Natural killer cell (primary cell): Measurements from ENCODE around the gene LSM8. TPM values are rescaled to one million over a fixed set of nuclear protein-coding genes. Genes with fewer than 3 reads are reported as not detected.

ENCODE experiments used
- ATAC-seq, 3 donors: fragments of 150-1000 bp in 2 of 3; fragments of 200-7000 bp in 1 of 3; cut with Tn5 transposase; 1 replicate in 1 of 3; 2 replicates in 2 of 3; pipeline ENCODE4 v1.10.0; 2021; ENCODE audit warnings: mild to moderate bottlenecking in 2 of 3, moderate library complexity in 2 of 3
- DNase-seq, 2 donors: peaks; one replicate each; pipeline versions ENCODE4 v3.0.0 to v3.0.0-alpha.2; 2013 to 2021; ENCODE audit warnings: mixed read lengths in 1 of 2
- H3K27ac ChIP-seq: one replicate; pipeline ENCODE4 v1.5.1; 2013; ENCODE audit warnings: mild to moderate bottlenecking, low read length
- H3K27me3 ChIP-seq: one replicate; pipeline ENCODE4 v1.6.1; 2013; ENCODE audit warnings: low read length; ENCODE audit not compliant: control insufficient read depth, insufficient read depth
- H3K36me3 ChIP-seq: one replicate; pipeline ENCODE4 v1.6.1; 2013; ENCODE audit warnings: low read length; ENCODE audit not compliant: control insufficient read depth, insufficient read depth
- H3K4me1 ChIP-seq: one replicate; pipeline ENCODE4 v1.6.1; 2013; ENCODE audit warnings: low read length; ENCODE audit not compliant: control insufficient read depth, insufficient read depth
- H3K4me3 ChIP-seq: one replicate; pipeline ENCODE4 v1.5.1; 2013; ENCODE audit warnings: low read length
- H3K9me3 ChIP-seq: one replicate; pipeline ENCODE4 v1.6.1; 2013; ENCODE audit warnings: low read length; ENCODE audit not compliant: control insufficient read depth, insufficient read depth
- H3K27ac Mint-ChIP-seq, 2 donors: one replicate each; pipeline ENCODE4 v1.8.0; 2022; ENCODE audit warnings: mild to moderate bottlenecking in 2 of 2, mixed read lengths in 2 of 2, moderate library complexity in 1 of 2
- H3K27me3 Mint-ChIP-seq, 2 donors: one replicate each; pipeline ENCODE4 v1.8.0; 2022; ENCODE audit warnings: low read depth in 2 of 2, mixed read lengths in 2 of 2
- H3K36me3 Mint-ChIP-seq: one replicate; pipeline ENCODE4 v1.8.0; 2022; ENCODE audit warnings: mixed read lengths
- H3K4me1 Mint-ChIP-seq, 2 donors: one replicate each; pipeline ENCODE4 v1.8.0; 2022; ENCODE audit warnings: mixed read lengths in 2 of 2
- H3K4me3 Mint-ChIP-seq: one replicate; pipeline ENCODE4 v1.8.0; 2022; ENCODE audit warnings: mild to moderate bottlenecking, moderate library complexity, mixed read lengths
- H3K9me3 Mint-ChIP-seq, 2 donors: one replicate each; pipeline ENCODE4 v1.8.0; 2022; ENCODE audit warnings: mixed read lengths in 2 of 2
- WGBS: methylation state at CpG from one replicate; pipeline ENCODE4 v1.1.7; 2013; ENCODE audit warnings: missing lambda C conversion rate; ENCODE audit not compliant: insufficient coverage; 5-methylcytosine and 5-hydroxymethylcytosine counted together
- intact Hi-C: fragments of 100-400 bp; cut with micrococcal nuclease; formaldehyde crosslinking; loops from one replicate; pipeline ENCODE4 v1.14.2; 2022
- total RNA-seq, 4 donors: library from RNA; stranded (reverse); fragments of 120-200 nt in 1 of 4; gene quantifications; one replicate each; pipeline versions ENCODE4 v1.2.3 to v1.2.4, GENCODE V29; 2013 to 2022
- TF ChIP-seq, protein P1 (sequence below): fragments of 200-600 bp; IDR thresholded peaks from one replicate; pipeline ENCODE4 v1.8.0; 2022; ENCODE audit warnings: antibody characterized with exemption

Gene LSM8
- total RNA-seq, 3 donors from 2014 or later (not counting 1 experiment from before 2014, with no cell fraction given) = 43.5 to 55.8 (median 44.7) TPM

DNA sequence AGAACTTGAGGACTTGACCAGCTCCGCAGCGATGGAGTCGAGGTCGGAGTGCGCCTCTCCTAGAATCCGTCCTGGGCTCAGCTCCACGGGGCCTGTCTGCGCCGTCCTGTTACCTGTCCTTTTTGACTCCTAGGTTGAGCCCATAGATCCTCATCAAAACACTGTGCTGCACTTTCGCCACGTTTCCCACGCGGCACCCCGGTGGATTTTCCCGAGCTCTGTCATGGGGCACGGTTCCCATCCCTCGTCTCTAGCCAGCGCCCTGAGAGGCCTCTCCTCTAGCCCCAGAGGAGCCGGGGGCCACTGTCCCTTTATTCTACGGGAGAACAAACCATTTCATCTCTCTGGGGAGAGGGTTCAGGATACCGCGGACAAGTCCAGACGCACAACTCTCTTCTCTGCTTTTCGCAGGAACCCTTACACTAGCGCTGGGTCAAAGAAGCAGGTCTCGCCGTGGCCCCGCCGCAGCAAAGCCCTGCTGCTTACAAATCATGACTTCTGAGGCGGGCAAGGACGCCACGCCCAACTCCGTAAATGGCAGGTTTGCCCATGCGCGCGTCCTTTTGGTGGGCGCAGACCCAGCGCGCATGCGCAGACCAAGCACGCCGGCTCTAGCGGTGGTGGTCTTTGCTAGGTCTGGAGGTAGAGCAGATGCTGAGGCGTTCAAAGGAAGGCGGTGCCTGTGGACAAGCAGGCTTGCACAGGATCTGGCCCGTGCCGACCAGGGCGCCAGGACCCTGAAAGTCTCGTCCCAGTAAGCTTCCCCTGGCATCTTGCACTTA, 30.3 kb downstream of the LSM8 start:
- WGBS = 13% methylated on average over 49 of the region's 49 CpGs
- Mint-ChIP-seq H3K4me1 (peaks cover 11 to 13% of the 10 kb centered on the region in 2 donors), H3K4me3 (peak overlapping the region; percentile 85), H3K27ac (peak overlapping the region; percentile 43 to 73), H3K9me3 (no peaks in the 10 kb centered on the region), H3K27me3 (peaks cover 0 to 19% of the 10 kb centered on the region in 2 donors), H3K36me3 (no peaks in the 10 kb centered on the region)
- Histone ChIP-seq H3K4me3 (peak overlapping the region; percentile 52), H3K36me3 (no peaks in the 10 kb centered on the region), H3K27me3 (peaks cover 4% of the 10 kb centered on the region), H3K9me3 (no peaks in the 10 kb centered on the region), H3K4me1 (peaks cover 9% of the 10 kb centered on the region), H3K27ac (no peak overlapping the region)
- DNase-seq (peak; percentile 54 to 87), ATAC-seq (peak; percentile 78 to 95 (median 88))
- intact Hi-C loops = loop anchor here (1.0 kb wide), 1 partner anchor 30 kb away; the partner anchor contains the start of gene LSM8
- TF ChIP-seq, protein P1, sequence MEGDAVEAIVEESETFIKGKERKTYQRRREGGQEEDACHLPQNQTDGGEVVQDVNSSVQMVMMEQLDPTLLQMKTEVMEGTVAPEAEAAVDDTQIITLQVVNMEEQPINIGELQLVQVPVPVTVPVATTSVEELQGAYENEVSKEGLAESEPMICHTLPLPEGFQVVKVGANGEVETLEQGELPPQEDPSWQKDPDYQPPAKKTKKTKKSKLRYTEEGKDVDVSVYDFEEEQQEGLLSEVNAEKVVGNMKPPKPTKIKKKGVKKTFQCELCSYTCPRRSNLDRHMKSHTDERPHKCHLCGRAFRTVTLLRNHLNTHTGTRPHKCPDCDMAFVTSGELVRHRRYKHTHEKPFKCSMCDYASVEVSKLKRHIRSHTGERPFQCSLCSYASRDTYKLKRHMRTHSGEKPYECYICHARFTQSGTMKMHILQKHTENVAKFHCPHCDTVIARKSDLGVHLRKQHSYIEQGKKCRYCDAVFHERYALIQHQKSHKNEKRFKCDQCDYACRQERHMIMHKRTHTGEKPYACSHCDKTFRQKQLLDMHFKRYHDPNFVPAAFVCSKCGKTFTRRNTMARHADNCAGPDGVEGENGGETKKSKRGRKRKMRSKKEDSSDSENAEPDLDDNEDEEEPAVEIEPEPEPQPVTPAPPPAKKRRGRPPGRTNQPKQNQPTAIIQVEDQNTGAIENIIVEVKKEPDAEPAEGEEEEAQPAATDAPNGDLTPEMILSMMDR = no peak

DNA sequence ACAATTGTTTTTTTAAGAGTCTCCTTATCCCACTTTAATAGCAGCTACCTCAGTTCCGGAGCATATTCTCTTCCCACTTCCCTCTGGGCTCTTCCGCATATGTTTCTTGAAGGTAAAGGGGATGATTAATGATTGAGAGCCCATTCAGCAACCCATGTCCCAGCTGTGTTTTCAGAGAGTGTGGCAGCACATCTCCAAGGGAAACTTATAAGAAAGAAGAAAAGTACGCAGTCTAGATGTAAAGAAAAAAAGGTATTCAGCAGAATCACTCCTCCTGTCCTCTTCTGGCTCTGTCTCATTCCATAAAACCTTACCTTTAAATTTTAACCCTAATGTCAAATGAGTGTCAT, 30.8 kb downstream of the LSM8 start:
- DNase-seq (no peak), ATAC-seq (peak; percentile 11 to 22 (median 14))
- Histone ChIP-seq H3K4me3 (peak overlapping the region; percentile 52), H3K36me3 (no peaks in the 10 kb centered on the region), H3K9me3 (no peaks in the 10 kb centered on the region), H3K27me3 (peaks cover 4% of the 10 kb centered on the region), H3K4me1 (peaks cover 9% of the 10 kb centered on the region), H3K27ac (no peak overlapping the region)
- Mint-ChIP-seq H3K4me1 (peaks cover 11 to 13% of the 10 kb centered on the region in 2 donors), H3K9me3 (no peaks in the 10 kb centered on the region), H3K27ac (peak overlapping the region; percentile 43 to 73), H3K4me3 (peak overlapping the region; percentile 85), H3K27me3 (peaks cover 0 to 19% of the 10 kb centered on the region in 2 donors), H3K36me3 (no peaks in the 10 kb centered on the region)
- intact Hi-C loops = loop anchor here (1.0 kb wide), 1 partner anchor 31 kb away; the partner anchor contains the start of gene LSM8
- TF ChIP-seq, protein P1 = no peak
- no CpG with 5 or more reads among the region's 3 CpGs for WGBS

DNA sequence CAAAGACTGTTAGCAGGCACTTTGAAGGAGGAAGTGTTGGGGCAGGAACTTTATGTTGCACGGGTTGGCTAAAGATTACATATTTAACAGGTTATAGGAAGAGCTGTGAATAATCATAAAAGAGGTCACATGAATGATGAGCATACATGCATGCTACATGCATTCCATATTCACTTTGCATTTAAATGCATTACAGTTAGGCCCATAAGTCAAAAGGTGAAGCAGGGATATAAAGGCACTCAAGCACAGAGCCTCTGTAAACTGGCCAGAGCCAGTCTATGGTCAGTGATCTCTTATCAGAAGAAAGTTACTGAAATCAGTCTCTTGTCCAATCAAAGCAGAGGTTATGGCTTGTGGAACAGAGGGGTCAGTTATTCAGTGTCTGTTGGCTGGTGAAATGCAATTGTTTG, 33.3 kb downstream of the LSM8 start:
- Histone ChIP-seq H3K9me3 (no peaks in the 10 kb centered on the region), H3K27me3 (no peaks in the 10 kb centered on the region), H3K27ac (no peak overlapping the region), H3K4me1 (peaks cover 9% of the 10 kb centered on the region), H3K36me3 (no peaks in the 10 kb centered on the region), H3K4me3 (no peak overlapping the region)
- Mint-ChIP-seq H3K27ac (no peak overlapping the region), H3K36me3 (no peaks in the 10 kb centered on the region), H3K27me3 (peaks cover 0 to 19% of the 10 kb centered on the region in 2 donors), H3K9me3 (no peaks in the 10 kb centered on the region), H3K4me3 (no peak overlapping the region), H3K4me1 (peaks cover 11 to 13% of the 10 kb centered on the region in 2 donors)
- WGBS = 62% methylated on average over 1 of the region's 1 CpG
- intact Hi-C loops = no loop called here
- ATAC-seq (no peak), DNase-seq (no peak)
- TF ChIP-seq, protein P1 = no peak
